Measurements from ENCODE around the gene PAPOLA.
"Not testable (repeated sequence)": the region's sequence is repeated elsewhere in the genome, so short reads cannot be mapped to it uniquely, and the experiment has no call there.

PAPOLA gene

DNA sequence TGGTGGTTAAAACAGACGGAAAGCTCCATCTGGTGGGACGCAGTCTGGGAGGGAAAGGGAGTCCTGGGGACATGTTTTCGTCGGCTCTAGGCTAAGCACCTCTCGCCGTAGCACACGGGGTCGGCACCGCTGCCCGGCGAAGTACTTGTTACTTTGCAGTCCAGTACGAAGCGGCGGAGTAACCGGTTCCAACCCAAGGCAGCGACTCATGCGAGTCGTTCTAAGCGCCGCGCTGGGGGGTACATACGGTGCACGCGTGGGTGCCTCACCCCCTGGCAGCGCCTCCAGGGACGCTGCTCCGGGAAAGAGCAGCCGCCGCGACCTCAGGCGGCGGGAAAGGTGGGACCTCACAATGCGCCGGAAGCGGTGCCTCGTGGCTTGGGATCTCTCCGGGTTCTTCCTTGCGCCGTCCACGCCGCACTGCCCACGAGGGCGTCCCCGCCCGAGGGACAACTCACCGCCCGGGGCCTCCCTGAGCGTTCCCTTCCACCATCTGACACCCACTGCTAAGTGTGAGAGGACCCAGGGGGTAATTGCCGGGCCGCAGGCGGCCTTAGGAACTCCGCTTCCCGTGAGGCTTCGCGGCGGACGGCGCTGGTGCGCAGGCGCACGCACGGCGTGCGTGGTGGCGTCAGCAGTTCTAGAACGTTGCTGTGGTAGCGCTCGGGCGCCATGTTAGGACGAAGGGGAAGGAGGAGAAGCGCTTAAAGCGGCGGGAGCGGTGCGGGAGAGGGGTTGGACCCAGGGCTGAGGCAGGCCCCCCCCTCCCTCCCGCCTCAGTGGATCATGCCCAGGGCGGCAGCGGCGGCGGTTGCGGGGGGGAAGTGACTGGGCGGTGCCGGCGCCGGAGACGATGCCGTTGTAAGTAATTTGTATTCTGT lies at the start of gene PAPOLA:
PAPOLA (plus strand) TSS at position 643 of the 881 bp plus-strand sequence; CDS start at position 854, 211 bp downstream.
- peak; percentile 95 for DNase-seq (ENCODE audit: low spot score)

GRCh38 chr14:96452684-96453083 lies 49.5 kb upstream of the PAPOLA start:
- DNase-seq (ENCODE audit: low spot score), result no peak

GRCh38 chr14:96455588-96455987 lies 46.6 kb upstream of the PAPOLA start:
- DNase-seq (ENCODE audit: low spot score), result no peak

DNA sequence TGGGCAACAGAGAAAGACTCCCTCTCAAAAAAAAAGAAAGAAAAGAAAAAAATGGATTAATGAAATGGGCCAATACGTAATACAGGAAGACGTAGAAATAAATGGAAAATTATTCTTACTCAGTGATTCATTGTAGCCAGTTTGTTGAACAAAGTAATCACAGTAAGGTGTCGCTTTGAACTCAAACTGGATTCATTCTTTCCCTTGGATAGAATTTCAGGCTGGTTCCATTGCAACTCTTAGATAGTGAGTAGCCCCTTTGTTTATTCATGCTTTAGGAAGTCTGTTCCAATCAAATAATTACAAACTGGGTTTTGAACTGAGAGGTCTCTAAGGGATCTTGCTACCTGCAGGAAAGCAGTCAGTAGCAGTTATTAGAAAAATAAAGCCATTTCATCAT lies 42.3 kb upstream of the PAPOLA start:
- DNase-seq (ENCODE audit: low spot score), result no peak

GRCh38 chr14:96461950-96462798 lies 40.0 kb upstream of the PAPOLA start:
- DNase-seq (ENCODE audit: low spot score), result no peak

GRCh38 chr14:96464136-96464535 lies 38.0 kb upstream of the PAPOLA start:
- no peak for DNase-seq (ENCODE audit: low spot score)

DNA sequence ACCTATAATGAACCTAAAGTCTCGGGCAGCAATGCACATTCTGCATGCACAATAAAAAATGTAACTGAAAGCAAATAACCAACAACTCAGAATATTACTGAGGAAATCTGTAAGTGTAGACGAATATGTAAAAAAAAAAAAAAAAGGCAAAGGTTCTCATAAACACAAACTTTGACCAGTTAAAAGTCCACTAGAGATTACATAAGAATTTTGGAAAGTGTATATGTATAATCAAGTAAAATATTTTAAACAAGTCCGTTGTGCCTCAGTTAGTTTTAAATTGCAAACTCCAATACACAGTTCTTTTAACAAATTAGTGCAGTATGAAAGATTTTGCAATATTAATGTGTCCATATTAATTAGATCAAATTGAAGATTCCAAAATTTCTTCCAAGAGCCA lies 35.3 kb upstream of the PAPOLA start:
- no peak for DNase-seq (ENCODE audit: low spot score)

GRCh38 chr14:96470331-96470730 lies 31.9 kb upstream of the PAPOLA start:
- DNase-seq (ENCODE audit: low spot score), result no peak

- not testable (repeated sequence) for DNase-seq (ENCODE audit: low spot score)
Measured at GRCh38 chr14:96470967-96471366, 31.2 kb upstream of the PAPOLA start.

DNA sequence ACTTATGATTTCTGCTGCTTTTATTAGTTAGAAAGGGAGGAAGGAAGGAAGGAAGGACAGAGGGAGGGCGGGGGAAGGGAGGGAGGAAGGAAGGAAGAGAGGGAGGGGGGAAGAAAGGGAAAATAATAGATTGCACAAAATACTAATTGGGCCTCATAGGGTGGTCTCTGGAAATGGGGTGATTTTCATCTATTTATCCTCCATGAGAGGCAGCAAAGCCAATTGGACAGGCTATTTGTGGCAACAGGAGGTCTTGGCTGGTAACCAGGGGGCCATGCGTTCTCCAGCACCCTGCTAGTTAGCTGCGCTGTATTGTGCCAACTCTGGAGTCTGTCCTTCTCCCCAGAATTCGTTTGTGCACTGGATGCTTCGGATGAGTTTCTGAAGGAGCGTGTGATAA lies 24.1 kb upstream of the PAPOLA start:
- DNase-seq (ENCODE audit: low spot score), result no peak

DNA sequence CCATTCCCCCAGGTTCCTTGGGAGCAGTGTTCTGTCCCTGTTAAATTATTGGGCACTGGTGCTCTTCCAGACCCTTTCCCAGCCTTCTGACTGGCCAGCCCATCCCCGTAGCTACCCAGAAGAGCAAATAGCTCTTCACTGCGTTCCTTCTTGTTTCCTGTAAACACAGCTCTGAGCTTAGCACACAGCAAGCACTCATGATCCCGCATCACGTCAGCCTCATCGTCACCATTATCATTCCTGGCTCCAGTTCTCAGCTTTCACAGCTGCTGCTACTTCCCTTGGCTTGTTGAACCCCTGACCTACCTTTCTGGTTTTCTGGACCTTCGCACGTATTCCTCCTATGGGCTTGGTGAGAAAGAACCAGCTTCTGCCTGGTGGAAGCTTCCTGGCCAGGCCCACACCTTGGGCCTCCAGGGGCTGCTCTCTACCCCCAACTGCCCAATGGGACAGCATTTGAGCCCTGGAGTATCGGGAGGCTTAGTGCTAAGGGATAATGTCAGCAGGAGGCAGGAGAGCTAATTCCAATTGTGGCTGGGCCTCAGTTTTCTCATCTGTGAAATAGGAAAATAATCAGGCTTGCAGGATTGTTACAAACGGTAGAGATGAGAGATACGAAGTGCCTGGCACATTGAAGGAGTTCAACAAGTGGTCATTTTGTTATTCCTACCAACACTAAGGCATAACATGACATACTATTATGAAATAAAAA lies 22.6 kb upstream of the PAPOLA start:
- no peak for DNase-seq (ENCODE audit: low spot score)

GRCh38 chr14:96481731-96482314 lies 20.4 kb upstream of the PAPOLA start:
- DNase-seq (ENCODE audit: low spot score), result no peak

GRCh38 chr14:96482986-96483385 lies 19.2 kb upstream of the PAPOLA start:
- no peak for DNase-seq (ENCODE audit: low spot score)

DNA sequence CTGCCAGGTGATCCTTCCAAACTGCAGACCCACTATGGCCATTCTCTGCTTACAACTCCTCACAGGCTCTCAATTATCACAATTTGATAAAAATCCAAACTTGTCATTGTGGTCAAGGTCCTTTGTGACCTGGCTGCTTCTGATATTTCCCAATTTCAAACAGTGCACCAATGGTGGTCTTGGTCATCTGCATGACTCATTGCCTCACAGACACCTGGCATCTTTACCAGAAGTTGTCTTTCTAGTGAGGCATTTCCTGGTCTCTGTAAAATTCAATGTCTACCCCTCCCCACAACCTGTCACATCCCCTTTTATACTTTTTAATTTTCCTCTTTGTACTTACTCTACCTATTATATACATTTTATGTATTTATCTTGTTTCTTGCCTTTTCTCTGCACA lies 17.8 kb upstream of the PAPOLA start:
- DNase-seq (ENCODE audit: low spot score), result no peak

DNA sequence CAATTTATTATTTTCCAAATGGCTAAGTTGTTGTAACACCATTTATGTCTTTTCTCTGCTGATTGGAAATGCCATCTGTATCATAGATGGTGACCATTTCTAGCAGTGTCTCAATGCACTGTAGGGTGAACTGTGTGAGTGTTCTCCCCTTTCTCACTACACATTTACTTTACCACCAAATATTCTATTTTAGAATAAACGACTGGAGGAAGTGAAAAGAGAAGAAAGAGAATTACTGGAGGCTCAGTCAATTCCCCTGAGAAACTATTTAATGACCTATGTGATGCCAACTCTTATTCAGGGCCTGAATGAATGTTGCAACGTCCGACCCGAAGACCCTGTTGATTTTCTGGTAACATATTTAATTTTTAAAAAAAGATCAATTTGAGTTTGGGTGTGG lies 15.5 kb upstream of the PAPOLA start:
- no peak for DNase-seq (ENCODE audit: low spot score)

- DNase-seq (ENCODE audit: low spot score), result no peak
Measured at GRCh38 chr14:96489327-96489726, 12.9 kb upstream of the PAPOLA start.

DNA sequence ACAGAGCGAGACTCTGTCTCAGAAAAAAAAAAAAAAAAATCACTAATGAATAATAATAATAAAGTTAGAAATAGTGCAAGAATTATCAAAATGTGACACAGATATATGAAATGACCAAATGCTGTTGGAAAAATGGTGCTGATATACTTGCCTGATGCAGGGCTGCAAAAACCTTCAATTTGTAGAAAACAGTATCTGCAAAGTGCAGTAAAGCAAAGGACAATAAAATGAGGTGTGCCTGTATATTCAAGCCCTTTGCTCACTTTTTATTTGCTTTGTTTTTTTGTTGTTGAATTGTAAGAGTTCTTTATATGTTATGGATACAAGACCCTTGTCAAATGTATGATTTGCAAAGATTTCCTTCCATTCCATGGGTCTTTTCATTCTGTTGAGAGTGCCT lies 9.0 kb upstream of the PAPOLA start:
- DNase-seq (ENCODE audit: low spot score), result no peak

DNA sequence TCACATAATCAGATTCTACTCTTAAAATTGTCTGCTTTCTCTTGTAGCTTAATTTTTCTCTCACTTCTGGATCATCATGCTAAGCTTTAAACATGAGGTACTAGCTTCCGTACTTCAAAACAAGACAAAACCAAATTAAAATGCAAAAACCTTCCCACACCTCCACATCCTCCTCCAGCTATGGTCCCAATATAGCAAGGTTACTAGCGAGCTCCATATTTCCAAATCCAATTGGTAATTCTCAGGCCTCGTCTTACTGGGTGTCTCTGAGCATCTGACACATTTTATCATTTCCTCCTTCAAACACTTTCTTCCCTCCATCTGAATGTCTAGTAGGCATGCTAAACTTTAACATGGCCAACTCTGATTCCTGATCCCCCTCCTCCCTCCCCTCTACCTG lies 7.9 kb upstream of the PAPOLA start:
- no peak for DNase-seq (ENCODE audit: low spot score)

- no peak for DNase-seq (ENCODE audit: low spot score)
Measured at GRCh38 chr14:96497087-96497486, 5.1 kb upstream of the PAPOLA start.

- DNase-seq (ENCODE audit: low spot score), result no peak
Measured at GRCh38 chr14:96497586-96497985, 4.6 kb upstream of the PAPOLA start.

DNA sequence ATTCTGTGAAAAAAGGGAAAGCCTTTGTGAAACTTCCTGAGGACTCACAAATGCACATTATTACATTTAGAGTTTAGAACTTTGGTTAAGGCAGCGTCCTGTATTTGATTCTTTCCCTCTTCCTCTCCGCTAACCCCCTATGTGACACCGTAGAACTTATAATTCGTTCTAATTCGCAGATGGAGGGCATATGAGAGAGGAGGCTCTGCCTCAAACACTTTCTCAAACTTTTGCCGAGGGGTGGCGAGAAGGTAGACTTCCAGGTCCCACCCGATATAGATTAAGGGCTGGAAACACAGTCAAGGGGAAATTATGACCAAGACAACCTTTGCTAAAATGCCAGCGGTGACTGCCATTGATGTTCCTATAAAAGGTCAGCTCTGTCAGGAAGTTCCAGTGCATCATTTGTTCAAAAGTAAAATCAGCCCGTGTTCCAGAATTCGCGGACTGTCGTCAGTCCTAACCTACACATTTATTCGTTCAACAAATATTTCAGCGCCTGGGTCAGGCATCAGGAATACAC lies 904 bp upstream of the PAPOLA start:
- no peak for DNase-seq (ENCODE audit: low spot score)
